ENCODE data around the gene STARD6.

GRCh38 chr18:54277899-54278298 lies 79.8 kb downstream of the STARD6 start:
- no peak for TF ChIP-seq POLR2A (IDR thresholded peaks at IDR 0.05; ENCODE audit: low read depth, low read length)
- no peak for TF ChIP-seq POLR2AphosphoS5 (IDR thresholded peaks at IDR 0.05; ENCODE audit: low read depth, low read length)
- TF ChIP-seq SPI1 (IDR thresholded peaks at IDR 0.05; ENCODE audit: low read depth, low read length) = no peak
- no peak for TF ChIP-seq TAF1 (IDR thresholded peaks at IDR 0.05; ENCODE audit: low read depth, low read length)

All from GM12891 (cell line).